ENCODE results near the gene ABHD8.

DNA sequence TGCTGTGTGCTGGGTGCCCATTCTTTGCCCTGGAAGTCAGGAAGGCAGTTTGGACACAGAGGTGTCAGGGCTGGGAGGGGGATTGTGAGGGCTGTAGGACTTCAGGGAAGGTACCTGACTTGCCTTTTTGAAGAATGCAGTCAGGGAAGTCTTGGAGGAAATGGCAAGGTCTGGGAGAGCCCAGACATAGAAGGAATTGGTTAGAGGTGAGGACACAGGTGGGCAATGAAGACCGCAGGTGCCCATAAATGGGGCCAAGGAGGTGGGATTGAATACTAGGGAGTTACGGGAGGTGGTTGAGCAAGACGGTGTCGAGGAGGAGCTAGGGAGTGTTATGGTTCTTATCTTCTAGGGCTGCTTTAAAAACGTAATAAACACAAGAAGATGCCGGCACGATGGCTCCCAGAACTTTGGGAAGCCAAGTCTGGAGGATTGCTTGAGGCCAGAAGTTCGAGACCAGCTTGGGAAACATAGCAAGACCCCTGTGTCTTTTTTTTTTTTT is 4.7 kb upstream of the ABHD8 start:
- TF ChIP-seq CTCF (IDR thresholded peaks at IDR 0.05; ENCODE audit: low read depth, low read length, poor library complexity, severe bottlenecking): no peak
- no peak for TF ChIP-seq EZH2phosphoT487 (IDR thresholded peaks at IDR 0.05; ENCODE audit: borderline replicate concordance, low read length)
